BLaER1 (cell line): ENCODE data around the gene FIZ1.
"Not testable (repeated sequence)": the region's sequence is repeated elsewhere in the genome, so short reads cannot be mapped to it uniquely, and the experiment has no call there.

Source experiments
- H3K27ac ChIP-seq: shearing (Covaris generic); formaldehyde crosslinking; 2 replicates; pipeline ENCODE4 v1.8.1; 2022
- H3K27me3 ChIP-seq: shearing (Covaris generic); formaldehyde crosslinking; 2 replicates; pipeline ENCODE4 v1.8.1; 2022
- H3K36me3 ChIP-seq: shearing (Covaris generic); formaldehyde crosslinking; 2 replicates; pipeline ENCODE4 v1.8.1; 2022
- H3K4me1 ChIP-seq: shearing (Covaris generic); formaldehyde crosslinking; 2 replicates; pipeline ENCODE4 v1.8.1; 2022
- H3K4me2 ChIP-seq: shearing (Covaris generic); formaldehyde crosslinking; 2 replicates; pipeline ENCODE4 v1.8.1; 2022
- H3K4me3 ChIP-seq: shearing (Covaris generic); formaldehyde crosslinking; 2 replicates; pipeline ENCODE4 v1.8.1; 2022
- H3K9ac ChIP-seq: shearing (Covaris generic); formaldehyde crosslinking; 2 replicates; pipeline ENCODE4 v1.8.1; 2022
- H3K9me3 ChIP-seq: shearing (Covaris generic); formaldehyde crosslinking; 2 replicates; pipeline ENCODE4 v1.8.1; 2022
- H4K20me1 ChIP-seq: shearing (Covaris generic); formaldehyde crosslinking; 2 replicates; pipeline ENCODE4 v1.8.1; 2022
- Cebpa-rat ChIP-seq: shearing (Covaris generic); IDR thresholded peaks from 2 replicates; pipeline ENCODE4 v1.8.1; 2022

Gene FIZ1

DNA sequence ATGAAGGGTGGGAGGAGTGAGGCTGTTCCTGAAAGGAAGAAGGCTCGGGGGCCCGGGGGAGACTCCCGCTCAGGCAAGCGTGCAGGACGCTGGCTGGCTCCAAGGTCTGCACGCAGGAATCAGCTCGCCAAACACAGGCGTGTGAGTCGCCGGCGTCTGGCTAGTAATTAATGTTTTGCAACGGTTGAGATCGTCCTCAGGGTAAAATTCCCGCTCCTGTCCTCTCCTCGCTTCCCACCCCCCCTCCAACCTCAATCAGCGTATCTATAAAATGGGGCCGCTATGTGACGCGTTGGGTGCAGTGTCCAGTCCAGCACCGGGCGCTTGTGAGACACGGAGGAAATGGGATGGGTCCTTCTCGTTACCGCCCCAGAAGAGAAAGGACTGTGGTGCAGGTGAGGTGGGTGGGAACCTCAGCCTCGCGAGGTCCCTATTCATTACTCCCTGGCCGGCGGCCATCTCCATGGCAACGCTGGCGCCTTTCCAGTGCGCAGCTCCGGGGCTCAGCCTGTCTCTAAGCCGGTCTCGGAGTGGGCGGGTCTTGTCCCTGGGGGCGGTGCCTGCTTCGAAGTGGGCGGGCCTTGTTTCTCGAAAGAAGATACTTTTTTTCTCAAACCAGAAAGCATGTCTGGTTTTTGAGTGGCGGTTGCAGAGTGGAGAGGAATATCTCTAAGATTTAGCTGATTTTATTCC, 12.2 kb downstream of the FIZ1 start:
- Histone ChIP-seq H3K4me2 (peak overlapping the region; percentile 93), H3K4me1 (peaks cover 38% of the 10 kb centered on the region), H3K27me3 (no peaks in the 10 kb centered on the region), H3K9ac (peak overlapping the region; percentile 66), H3K36me3 (peaks cover 11% of the 10 kb centered on the region), H3K27ac (peak overlapping the region; percentile 97), H3K9me3 (no peaks in the 10 kb centered on the region), H3K4me3 (peak overlapping the region; percentile 62), H4K20me1 (no peaks in the 10 kb centered on the region)
- TF ChIP-seq Cebpa-rat, result no peak

DNA sequence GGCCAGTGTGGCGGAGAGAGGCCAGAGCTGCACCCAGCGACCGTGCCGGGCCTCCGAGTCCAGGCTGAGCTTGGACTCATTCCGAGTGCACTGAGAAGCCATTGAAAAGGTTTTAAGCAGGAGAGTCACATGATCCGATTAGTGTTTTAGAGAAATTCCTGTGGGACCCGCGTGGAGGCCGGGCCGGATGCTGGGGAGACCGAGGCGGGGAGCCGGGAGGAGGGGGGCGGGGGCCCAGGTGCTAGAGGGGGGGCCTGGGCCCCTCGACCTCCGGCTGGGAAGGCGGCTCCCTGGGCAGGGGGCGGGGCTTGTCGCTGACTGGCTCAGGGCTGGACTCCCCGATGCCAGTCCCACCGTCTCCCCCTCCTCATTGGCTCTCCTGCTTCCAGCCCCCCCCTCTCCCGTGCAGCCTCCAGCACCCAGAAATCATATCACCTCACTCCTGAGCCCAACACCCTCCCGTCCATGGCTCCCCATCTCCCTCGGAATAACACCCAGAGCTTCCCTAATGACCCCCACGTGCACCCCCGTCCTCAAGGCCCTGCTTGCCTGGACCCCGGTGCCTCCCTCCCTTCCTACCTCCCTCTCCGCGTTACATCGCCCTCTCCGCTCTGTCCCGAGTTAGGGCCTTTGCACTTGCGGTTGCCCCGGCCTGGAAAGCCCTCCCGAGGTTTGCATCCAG, 13.5 kb downstream of the FIZ1 start:
- Histone ChIP-seq H3K4me1 (peaks cover 50% of the 10 kb centered on the region), H3K9ac (peak overlapping the region; percentile 80), H3K27ac (peak overlapping the region; percentile 97), H4K20me1 (no peaks in the 10 kb centered on the region), H3K9me3 (no peaks in the 10 kb centered on the region), H3K4me3 (peak overlapping the region; percentile 62), H3K27me3 (no peaks in the 10 kb centered on the region), H3K4me2 (peak overlapping the region; percentile 93), H3K36me3 (no peaks in the 10 kb centered on the region)
- no peak for TF ChIP-seq Cebpa-rat

DNA sequence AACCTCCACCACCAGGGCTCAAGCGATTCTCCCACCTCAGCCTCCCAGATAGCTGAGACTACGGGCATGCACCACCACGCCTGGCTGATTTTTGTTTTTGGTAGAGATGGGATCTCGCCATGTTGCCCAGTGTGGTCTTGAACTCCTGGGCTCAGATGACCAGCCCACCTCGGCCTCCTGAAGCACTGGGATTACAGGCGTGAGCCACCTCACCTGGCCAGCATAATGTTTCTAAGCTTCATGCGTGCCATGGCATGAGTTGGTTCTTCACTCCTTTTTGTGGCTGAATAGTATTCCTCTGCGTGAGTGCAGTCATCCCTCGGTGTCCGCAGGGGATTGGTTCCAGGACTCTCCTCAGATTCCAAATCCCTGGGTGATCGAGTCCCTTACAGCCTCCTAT, 14.4 kb downstream of the FIZ1 start:
- Histone ChIP-seq H3K9me3 (no peaks in the 10 kb centered on the region), H3K36me3 (no peaks in the 10 kb centered on the region), H3K9ac (peak overlapping the region; percentile 80; the same call in 1 of the 2 replicates), H3K27ac (peak overlapping the region; percentile 97; the same call in 1 of the 2 replicates), H3K4me3 (no peak overlapping the region), H3K4me2 (peak overlapping the region; percentile 93), H3K27me3 (no peaks in the 10 kb centered on the region), H4K20me1 (peaks cover 2% of the 10 kb centered on the region; the same call in 1 of the 2 replicates), H3K4me1 (peaks cover 50% of the 10 kb centered on the region)
- TF ChIP-seq Cebpa-rat, result no peak

GRCh38 chr19:55583897-55584296, 15.4 kb downstream of the FIZ1 start:
- not testable (repeated sequence) for H3K36me3 ChIP-seq, H3K27me3 ChIP-seq
- peaks cover 59% of the 10 kb centered on the region for H3K4me1 ChIP-seq

DNA sequence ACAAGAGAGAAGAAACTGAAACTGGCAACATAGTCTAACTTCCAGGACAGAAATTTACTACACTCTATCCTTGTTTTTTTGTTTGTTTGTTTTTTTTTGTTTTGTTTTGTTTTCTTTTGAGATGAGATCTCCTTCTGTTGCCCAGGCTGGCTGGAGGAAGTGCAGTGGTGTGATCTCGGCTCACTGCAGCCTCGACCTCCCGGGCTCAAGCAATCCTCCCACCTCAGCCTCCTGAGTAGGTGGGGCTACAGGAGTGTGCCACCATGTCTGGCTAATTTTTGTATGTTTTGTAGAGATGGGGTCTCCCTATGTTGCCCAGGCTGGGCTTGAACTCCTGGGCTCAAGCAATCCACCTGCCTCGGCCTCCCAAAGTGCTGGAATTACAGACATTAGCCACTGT, 17.0 kb downstream of the FIZ1 start:
- not testable (repeated sequence) for H3K27ac ChIP-seq, H3K27me3 ChIP-seq

More at GRCh38 chr19:55583897-55584296, 15.4 kb downstream of the FIZ1 start:
- not testable (repeated sequence) for H3K27ac ChIP-seq, H3K4me3 ChIP-seq, H3K4me2 ChIP-seq, H3K9ac ChIP-seq, H3K9me3 ChIP-seq
- peaks cover 11% of the 10 kb centered on the region for H4K20me1 ChIP-seq

DNA sequence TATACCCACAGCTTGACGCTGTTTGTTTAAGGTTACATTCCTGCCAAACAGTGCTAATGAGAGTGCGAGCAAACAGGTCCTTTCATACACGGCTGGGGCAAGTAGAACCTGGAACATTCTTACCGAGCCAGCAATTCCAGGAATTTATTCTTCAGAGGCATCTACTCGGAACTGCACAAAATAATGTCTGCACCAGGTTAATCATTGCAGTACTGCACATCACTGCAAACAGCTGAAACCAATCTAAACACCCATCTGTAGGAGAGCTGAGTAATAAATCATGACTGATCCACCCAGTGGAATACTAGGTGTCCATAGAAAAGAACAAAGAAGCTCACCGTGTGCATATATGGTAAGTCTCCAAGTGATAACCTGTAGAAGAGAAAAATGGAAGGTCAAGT, 17.5 kb downstream of the FIZ1 start:
- no peak overlapping the region for H3K9ac ChIP-seq
- no peak for TF ChIP-seq Cebpa-rat
- H3K27ac ChIP-seq, result no peak overlapping the region
- H3K9me3 ChIP-seq, result no peaks in the 10 kb centered on the region
- peaks cover 15% of the 10 kb centered on the region for H4K20me1 ChIP-seq
- peak overlapping the region; percentile 94 for H3K4me2 ChIP-seq
- no peaks in the 10 kb centered on the region for H3K27me3 ChIP-seq
- H3K4me1 ChIP-seq, result peaks cover 46% of the 10 kb centered on the region
- H3K36me3 ChIP-seq, result peaks cover 27% of the 10 kb centered on the region
- H3K4me3 ChIP-seq, result peak overlapping the region; percentile 80; the same call in 1 of the 2 replicates

More for the DNA sequence above, 17.0 kb downstream of the FIZ1 start:
- H4K20me1 ChIP-seq, result peaks cover 15% of the 10 kb centered on the region
- not testable (repeated sequence) for H3K4me2 ChIP-seq, H3K9me3 ChIP-seq, H3K4me3 ChIP-seq, H3K9ac ChIP-seq
- peaks cover 22% of the 10 kb centered on the region for H3K36me3 ChIP-seq
- peaks cover 50% of the 10 kb centered on the region for H3K4me1 ChIP-seq

- Histone ChIP-seq H3K4me2 (peak overlapping the region; percentile 94), H3K4me1 (peaks cover 41% of the 10 kb centered on the region), H3K9me3 (no peaks in the 10 kb centered on the region), H3K27ac (peak overlapping the region; percentile 85), H3K9ac (peak overlapping the region; percentile 85), H3K4me3 (peak overlapping the region; percentile 80), H3K27me3 (no peaks in the 10 kb centered on the region), H4K20me1 (peaks cover 15% of the 10 kb centered on the region), H3K36me3 (peaks cover 32% of the 10 kb centered on the region)
- no peak for TF ChIP-seq Cebpa-rat
Measured at GRCh38 chr19:55581145-55581822, 18.0 kb downstream of the FIZ1 start.

DNA sequence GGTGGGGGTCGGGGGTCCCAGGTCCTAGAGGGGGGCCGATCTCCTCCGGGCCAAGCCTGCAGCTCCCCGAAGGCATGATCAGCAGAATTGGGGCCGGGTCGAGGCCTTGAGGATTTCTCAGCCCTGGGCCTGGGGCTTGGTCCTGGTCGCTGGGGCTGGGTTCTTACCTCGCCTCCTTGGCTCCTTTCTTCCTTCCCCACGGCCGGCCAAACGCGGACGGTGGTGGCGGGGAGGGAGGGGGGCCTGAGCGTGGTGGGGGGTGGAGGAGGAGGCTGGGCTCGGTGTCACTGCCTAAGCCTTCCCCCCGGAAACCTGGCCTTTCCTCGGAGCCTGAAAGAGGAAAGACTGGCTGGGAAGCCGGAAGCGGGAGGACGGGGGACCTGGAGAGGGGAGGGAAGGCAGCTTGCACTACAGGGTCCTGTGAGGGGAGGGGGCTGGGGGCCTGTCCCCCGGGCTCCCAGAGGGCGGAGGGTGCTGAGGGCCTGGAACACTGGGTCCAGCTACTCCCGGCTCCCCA, 18.6 kb downstream of the FIZ1 start, which contains the start of gene ZNF579:
Gene ZNF579, minus strand, starts transcription at position 221 of the 517 bp plus-strand sequence. CDS start 1,209 bp downstream, outside the sequence.
- H3K27ac ChIP-seq, result peak within 1 kb of the TSS; percentile 85
- TF ChIP-seq Cebpa-rat, result no peak
- peak within 1 kb of the TSS; percentile 80 for H3K4me3 ChIP-seq
- H3K9ac ChIP-seq, result peak within 1 kb of the TSS; percentile 85
- H3K4me2 ChIP-seq, result peak within 1 kb of the TSS; percentile 94
- no peaks in the 10 kb centered on the region for H3K27me3 ChIP-seq
- peaks cover 15% of the 10 kb centered on the region for H4K20me1 ChIP-seq
- peaks cover 35% of the 10 kb centered on the region for H3K4me1 ChIP-seq
- peaks cover 37% of the 10 kb centered on the region for H3K36me3 ChIP-seq
- no peaks in the 10 kb centered on the region for H3K9me3 ChIP-seq

DNA sequence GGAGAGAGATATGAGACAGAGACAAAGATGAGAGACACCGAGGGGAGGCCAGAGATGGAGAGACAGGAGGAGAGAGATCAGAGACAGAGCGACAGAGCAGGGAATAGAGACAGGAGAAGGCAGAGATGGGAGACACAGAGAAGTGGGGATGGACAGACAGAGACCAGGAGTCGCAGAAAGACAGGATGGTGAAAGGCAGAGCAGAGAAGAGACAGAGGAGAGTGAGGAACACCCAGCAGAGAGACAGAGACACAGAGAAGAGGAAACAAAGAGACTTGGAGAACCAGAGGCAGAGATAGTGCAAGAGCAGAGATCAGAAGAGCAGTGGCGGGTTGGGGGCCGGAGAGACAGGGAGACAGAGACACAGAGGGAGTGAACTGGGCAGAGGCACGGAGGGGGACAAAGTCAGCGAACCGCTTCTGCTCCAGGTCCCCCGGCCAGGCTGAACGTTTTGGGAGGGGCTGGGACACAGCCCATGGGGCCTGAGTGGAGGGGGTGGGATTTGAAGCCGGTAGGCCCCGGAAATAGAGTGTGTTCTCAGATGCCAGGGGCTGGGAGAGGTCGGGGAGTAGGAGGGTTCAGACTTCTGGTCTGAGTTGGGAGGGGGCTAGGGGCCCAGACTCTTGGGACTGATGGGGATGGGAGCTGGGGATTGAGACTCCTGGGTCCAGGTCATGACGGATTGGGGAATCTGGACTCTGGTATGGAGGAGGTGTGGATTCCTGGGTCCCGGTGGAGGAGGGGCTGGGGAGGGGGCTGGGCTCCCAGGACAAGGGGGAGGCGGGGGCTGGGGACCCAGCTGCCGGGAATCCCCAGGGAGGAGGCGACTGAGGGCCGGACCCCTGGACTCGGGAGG, 19.3 kb downstream of the FIZ1 start:
- no peak for TF ChIP-seq Cebpa-rat
- no peaks in the 10 kb centered on the region for H3K27me3 ChIP-seq
- H3K9me3 ChIP-seq, result no peaks in the 10 kb centered on the region
- H3K4me2 ChIP-seq, result peak overlapping the region; percentile 94
- peak overlapping the region; percentile 80 for H3K4me3 ChIP-seq
- H3K4me1 ChIP-seq, result peaks cover 30% of the 10 kb centered on the region
- H3K36me3 ChIP-seq, result peaks cover 37% of the 10 kb centered on the region
- H4K20me1 ChIP-seq, result peaks cover 15% of the 10 kb centered on the region
- H3K27ac ChIP-seq, result peak overlapping the region; percentile 85
- H3K9ac ChIP-seq, result peak overlapping the region; percentile 85
